B cell (primary cell): ENCODE results near the gene NFKBIZ. TPM values are rescaled to one million over a fixed set of nuclear protein-coding genes. Genes with fewer than 3 reads are reported as not detected.
A peak's percentile ranks its signal among the peaks of the same experiment; 100 is the strongest.

Experiments used
- ATAC-seq: fragments of 200-7000 bp; cut with Tn5 transposase; one replicate; pipeline ENCODE4 v1.10.0; 2021; ENCODE audit warnings: low read depth, mild to moderate bottlenecking, moderate number of reproducible peaks, moderate library complexity
- CTCF ChIA-PET: fragments of 350-600 bp; sonication (Branson Sonifier 250); formaldehyde crosslinking; loops from one replicate; lab custom pipeline; 2021; ENCODE audit warnings: antibody characterized with exemption, inconsistent platforms; lab: Charles Lee
- POLR2A ChIA-PET: fragments of 350-600 bp; sonication (Branson Sonifier 250); formaldehyde crosslinking; loops from one replicate; lab custom pipeline; 2021; ENCODE audit warnings: antibody characterized with exemption; lab: Charles Lee
- DNase-seq: peaks from one replicate; pipeline ENCODE4 v3.0.0; 2013
- H2AFZ ChIP-seq: 2 replicates; pipeline ENCODE4 v1.6.1; 2012; ENCODE audit warnings: mild to moderate bottlenecking, low read depth, low read length; ENCODE audit not compliant: insufficient read depth, poor library complexity, severe bottlenecking
- H3K27ac ChIP-seq, 2 donors: 1 replicate in 1 of 2; 2 replicates in 1 of 2; pipeline ENCODE4 v1.5.1; 2012 to 2013; ENCODE audit warnings: low read length in 2 of 2, mild to moderate bottlenecking in 2 of 2, moderate library complexity in 1 of 2
- H3K27me3 ChIP-seq, 4 experiments: fragments of 200-600 bp in 1 of 4; sonication (generic) in 1 of 4; replicated peaks in 1 of 4; 1 replicate in 2 of 4; 2 replicates in 2 of 4; pipeline versions ENCODE4 v1.6.1 to v1.7.0; 2013 to 2016; ENCODE audit warnings: low read length in 3 of 4, mild to moderate bottlenecking in 2 of 4, mixed read lengths in 1 of 4, moderate library complexity in 1 of 4; ENCODE audit not compliant: insufficient read depth in 4 of 4, control insufficient read depth in 3 of 4; ENCODE audit errors: control extremely low read depth in 1 of 4
- H3K36me3 ChIP-seq, 2 experiments: replicated peaks in 1 of 2; 1 replicate in 1 of 2; 2 replicates in 1 of 2; pipeline versions ENCODE4 v1.6.1 to v1.7.1; 2013; ENCODE audit warnings: low read length in 1 of 2; ENCODE audit not compliant: insufficient read depth in 2 of 2, control insufficient read depth in 1 of 2; ENCODE audit errors: control extremely low read depth in 1 of 2, extremely low read depth in 1 of 2
- H3K4me1 ChIP-seq, 2 donors: fragments of 200-600 bp in 1 of 2; sonication (generic) in 1 of 2; 1 replicate in 1 of 2; 2 replicates in 1 of 2; pipeline versions ENCODE4 v1.5.1 to v1.6.1; 2013 to 2017; ENCODE audit warnings: low read length in 2 of 2; ENCODE audit not compliant: control insufficient read depth in 2 of 2, insufficient read depth in 2 of 2
- H3K4me2 ChIP-seq: replicated peaks from 2 replicates; pipeline ENCODE3; 2012; ENCODE audit warnings: mild to moderate bottlenecking, low read depth, low read length; ENCODE audit not compliant: poor library complexity, severe bottlenecking
- H3K4me3 ChIP-seq, 5 experiments: fragments of 200-600 bp in 1 of 5; sonication (generic) in 1 of 5; 1 replicate in 3 of 5; 2 replicates in 2 of 5; pipeline versions ENCODE4 v1.5.1 to v1.7.0; 2011 to 2016; ENCODE audit warnings: low read length in 4 of 5, mild to moderate bottlenecking in 4 of 5, low read depth in 2 of 5, control low read depth in 1 of 5, moderate library complexity in 1 of 5; ENCODE audit not compliant: insufficient read depth in 1 of 5; ENCODE audit errors: control extremely low read depth in 1 of 5, extremely low read depth in 1 of 5
- H3K79me2 ChIP-seq: fragments of 200-600 bp; sonication (generic); one replicate; pipeline ENCODE4 v1.6.0; 2016; ENCODE audit warnings: low read length; ENCODE audit not compliant: control insufficient read depth, insufficient read depth
- H3K9ac ChIP-seq: fragments of 200-600 bp; sonication (generic); 2 replicates; pipeline ENCODE4 v1.6.1; 2017; ENCODE audit warnings: mild to moderate bottlenecking, low read length, moderate library complexity
- H3K9me3 ChIP-seq, 3 donors: one replicate each; pipeline versions ENCODE4 v1.6.1 to v1.7.1; 2013; ENCODE audit warnings: low read length in 2 of 3; ENCODE audit not compliant: control insufficient read depth in 2 of 3, insufficient read depth in 1 of 3; ENCODE audit errors: control extremely low read depth in 1 of 3
- H4K20me1 ChIP-seq: 2 replicates; pipeline ENCODE4 v1.6.0; 2012; ENCODE audit warnings: mild to moderate bottlenecking, low read length; ENCODE audit not compliant: insufficient read depth, control insufficient read depth, poor library complexity, severe bottlenecking
- H3K27ac Mint-ChIP-seq: one replicate; pipeline ENCODE4 v1.8.0; 2021; ENCODE audit warnings: mixed read lengths
- H3K27me3 Mint-ChIP-seq: one replicate; pipeline ENCODE4 v1.8.0; 2021; ENCODE audit warnings: mixed read lengths
- H3K4me1 Mint-ChIP-seq: one replicate; pipeline ENCODE4 v1.8.0; 2021; ENCODE audit warnings: mixed read lengths
- H3K4me3 Mint-ChIP-seq: one replicate; pipeline ENCODE4 v1.8.0; 2021; ENCODE audit warnings: mixed read lengths
- H3K9me3 Mint-ChIP-seq: one replicate; pipeline ENCODE4 v1.8.0; 2022; ENCODE audit warnings: mixed read lengths; ENCODE audit not compliant: insufficient read depth
- CTCF ChIP-seq: fragments of 200-600 bp; IDR thresholded peaks from one replicate; pipeline ENCODE4 v1.8.0; 2022; ENCODE audit warnings: antibody characterized with exemption, mild to moderate bottlenecking
- EZH2 ChIP-seq: IDR thresholded peaks from 2 replicates; pipeline ENCODE4 v1.6.1; 2012; ENCODE audit warnings: borderline replicate concordance, low read depth, mild to moderate bottlenecking, moderate library complexity, low read length; ENCODE audit not compliant: insufficient read depth, poor library complexity, severe bottlenecking
- WGBS: methylation state at CpG from one replicate; pipeline ENCODE4 v1.1.5; 2013; ENCODE audit warnings: missing lambda C conversion rate; ENCODE audit not compliant: insufficient coverage; 5-methylcytosine and 5-hydroxymethylcytosine counted together
- intact Hi-C: fragments of 100-400 bp; cut with micrococcal nuclease; formaldehyde crosslinking; loops from one replicate; pipeline ENCODE4 v1.10.0; 2022
- polyA plus RNA-seq: library from polyadenylated mRNA; depleted of rRNA; stranded (reverse); fragments of >200 nt; gene quantifications from 2 replicates; pipeline ENCODE4 v1.2.3, GENCODE V29; 2012
- total RNA-seq, 2 donors: library from RNA; stranded (reverse); fragments of 120-200 nt in 1 of 2; gene quantifications; 1 replicate in 1 of 2; 2 replicates in 1 of 2; pipeline versions ENCODE4 v1.2.3 to v1.2.4, GENCODE V29; 2013 to 2022

The NFKBIZ gene
- total and polyA plus RNA-seq, 2 donors (not counting 1 experiment from before 2014, with no cell fraction given): 114 to 157 TPM

- H3K9me3 Mint-ChIP-seq: no peaks in the 10 kb centered on the region
- H3K27ac Mint-ChIP-seq: peak overlapping the region; percentile 20
- no peaks in the 10 kb centered on the region for H3K27me3 Mint-ChIP-seq
- no peak overlapping the region for H2AFZ ChIP-seq
- H3K9ac ChIP-seq: no peak overlapping the region
- ChIA-PET POLR2A (no interaction called here), CTCF (interaction anchor here (0.6 to 20.1 kb wide), 8 partner anchors 7 to 1906 kb away, joined by 3 to 1306 read pairs (median 12); partner anchors contain the start of gene CEP97)
- no peaks in the 10 kb centered on the region for H3K27me3 ChIP-seq
- H3K27ac ChIP-seq: no peak overlapping the region
- peaks cover 0 to 3% of the 10 kb centered on the region in 2 donors for H3K4me1 ChIP-seq
- H4K20me1 ChIP-seq: no peaks in the 10 kb centered on the region
- peaks cover 6 to 36% of the 10 kb centered on the region in 2 experiments for H3K36me3 ChIP-seq
- intact Hi-C loops: no loop called here
- H3K4me2 ChIP-seq: no peak overlapping the region
- peaks cover 10% of the 10 kb centered on the region for H3K79me2 ChIP-seq
- 95% methylated on average over 4 of the region's 4 CpGs for WGBS
- no peak overlapping the region for H3K4me3 Mint-ChIP-seq
- no peak for TF ChIP-seq EZH2
- no peak for TF ChIP-seq CTCF
- no peak for DNase-seq
- no peak for ATAC-seq
- no peak overlapping the region for H3K4me3 ChIP-seq
- H3K9me3 ChIP-seq: no peaks in the 10 kb centered on the region
- H3K4me1 Mint-ChIP-seq: peaks cover 6% of the 10 kb centered on the region
Measured at GRCh38 chr3:101801174-101801573, 48.1 kb upstream of the NFKBIZ start.

- no peaks in the 10 kb centered on the region for H3K27me3 Mint-ChIP-seq
- H3K9ac ChIP-seq: no peak overlapping the region
- no peaks in the 10 kb centered on the region for H4K20me1 ChIP-seq
- no peaks in the 10 kb centered on the region for H3K4me1 ChIP-seq
- no peak overlapping the region for H3K27ac Mint-ChIP-seq
- TF ChIP-seq CTCF (no peak), EZH2 (no peak)
- intact Hi-C loops: no loop called here
- H3K79me2 ChIP-seq: peaks cover 6% of the 10 kb centered on the region
- no peak overlapping the region for H3K27ac ChIP-seq
- H3K27me3 ChIP-seq: no peaks in the 10 kb centered on the region
- no peak for DNase-seq
- H3K4me3 ChIP-seq: no peak overlapping the region
- peaks cover 4% of the 10 kb centered on the region for H3K4me1 Mint-ChIP-seq
- ATAC-seq: no peak
- H3K4me3 Mint-ChIP-seq: no peak overlapping the region
- H3K9me3 ChIP-seq: no peaks in the 10 kb centered on the region
- CTCF ChIA-PET: interaction anchor here (0.7 to 20.1 kb wide), 25 partner anchors 8 to 734 kb away, joined by 3 to 1306 read pairs (median 6); partner anchors contain the start of genes CEP97 and NXPE3
- H3K9me3 Mint-ChIP-seq: no peaks in the 10 kb centered on the region
- H2AFZ ChIP-seq: no peak overlapping the region
- WGBS: no CpG with 5 or more reads among the region's 2 CpGs
- H3K4me2 ChIP-seq: no peak overlapping the region
- POLR2A ChIA-PET: interaction anchor here (0.6 kb wide), 1 partner anchor 36 kb away, joined by 3 read pairs; no protein-coding TSS in a partner anchor
- H3K36me3 ChIP-seq: peaks cover 6 to 33% of the 10 kb centered on the region in 2 experiments
Measured at GRCh38 chr3:101802179-101802578, 47.1 kb upstream of the NFKBIZ start.
